Fibroblast of skin of right biceps (primary cell): Measurements from ENCODE around the gene DES.

ENCODE experiments used
- DNase-seq: peaks from one replicate; pipeline ENCODE4 v3.0.0-alpha.2; 2013

DES gene

DNA sequence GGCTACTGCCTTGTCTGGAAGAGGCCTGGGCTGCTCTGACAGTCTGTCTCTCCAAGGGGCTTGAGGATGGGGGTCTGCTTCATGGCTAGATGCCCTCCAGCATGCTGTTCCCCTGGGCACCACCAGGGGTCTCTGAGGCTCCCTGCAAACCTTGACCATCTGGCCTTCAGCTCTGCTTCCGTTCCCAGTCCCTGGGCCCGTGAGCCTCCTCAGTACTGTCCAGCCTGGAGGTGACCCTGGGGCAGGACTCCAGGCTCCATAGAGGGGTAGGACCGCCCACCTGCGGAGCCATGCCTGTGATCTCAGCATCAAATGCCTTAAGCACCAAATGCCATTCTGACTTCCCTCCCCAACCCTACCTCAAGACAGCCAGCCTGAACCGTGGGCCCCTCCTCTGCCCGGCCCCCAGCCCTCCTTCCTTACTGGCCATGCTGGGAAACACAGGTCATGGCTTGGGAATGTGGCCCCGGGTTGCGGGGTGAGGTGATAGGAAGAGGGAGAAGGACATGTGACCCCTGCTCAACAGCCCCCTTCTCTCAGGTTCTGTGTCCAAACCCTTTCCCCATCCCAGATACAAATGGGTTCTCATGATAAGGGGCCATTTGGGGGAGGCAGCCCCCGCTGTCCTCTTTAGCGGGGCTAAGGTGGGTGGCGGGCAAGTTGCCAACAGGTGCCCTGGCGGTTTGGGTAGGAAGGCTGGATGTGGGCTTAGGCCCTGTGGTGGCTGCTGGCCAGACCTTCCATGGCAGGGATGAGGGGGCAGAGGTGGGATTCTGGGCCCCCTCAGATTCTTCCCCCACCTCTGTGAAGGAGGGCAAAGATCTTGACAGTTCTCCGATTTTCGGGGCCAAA, 41.5 kb downstream of the DES start:
- DNase-seq = peak; percentile 47

DNA sequence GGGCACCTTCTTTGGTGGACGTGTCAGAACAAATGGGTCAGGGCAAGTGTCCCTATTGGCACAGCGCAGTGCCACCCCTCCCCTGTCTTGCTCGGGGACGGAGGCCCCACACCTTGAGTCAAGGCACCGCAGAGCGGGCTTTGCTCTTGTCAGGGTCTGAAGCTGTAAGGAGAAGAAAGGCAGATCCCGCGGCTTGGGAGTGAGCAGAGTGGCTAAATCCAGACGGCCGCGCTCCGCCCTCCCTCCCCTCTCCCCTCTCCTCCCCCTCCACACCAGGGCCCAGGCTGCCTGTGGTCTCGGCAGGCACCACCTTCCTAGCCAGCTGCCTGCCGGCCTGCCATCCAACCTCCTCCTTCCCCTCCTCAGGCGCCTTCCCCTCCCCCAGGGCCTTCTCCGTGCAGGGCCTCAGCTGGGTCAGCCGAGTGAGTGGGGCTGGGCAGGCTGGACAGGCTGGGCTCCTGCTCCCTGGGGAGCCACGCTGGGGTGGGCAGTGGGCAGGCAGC, 42.3 kb downstream of the DES start:
- peak; percentile 84 for DNase-seq

DNA sequence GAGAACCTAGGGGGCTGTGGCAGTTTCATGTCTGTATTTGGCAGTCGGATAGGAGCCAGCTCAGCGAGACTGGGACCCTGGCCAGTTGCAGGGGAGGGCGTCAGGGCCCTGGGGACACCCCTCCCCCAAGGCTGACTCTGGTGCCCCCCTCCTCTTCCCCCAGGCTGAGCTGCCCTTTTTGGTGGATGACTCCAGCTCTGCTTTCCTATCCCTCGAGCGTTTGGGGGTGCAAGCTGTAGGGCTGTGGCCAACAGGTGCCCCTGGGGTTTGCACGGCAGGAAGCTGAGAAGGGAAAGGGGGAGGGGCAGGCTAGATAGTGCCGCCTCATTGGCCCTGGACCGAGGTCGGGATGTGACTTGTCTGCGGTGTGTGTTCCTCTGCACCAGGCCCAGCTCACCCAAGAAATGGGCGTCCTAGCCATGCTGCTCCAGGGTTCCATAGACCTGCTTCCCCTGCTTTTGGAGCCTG, 42.9 kb downstream of the DES start:
- DNase-seq = peak; percentile 69

DNA sequence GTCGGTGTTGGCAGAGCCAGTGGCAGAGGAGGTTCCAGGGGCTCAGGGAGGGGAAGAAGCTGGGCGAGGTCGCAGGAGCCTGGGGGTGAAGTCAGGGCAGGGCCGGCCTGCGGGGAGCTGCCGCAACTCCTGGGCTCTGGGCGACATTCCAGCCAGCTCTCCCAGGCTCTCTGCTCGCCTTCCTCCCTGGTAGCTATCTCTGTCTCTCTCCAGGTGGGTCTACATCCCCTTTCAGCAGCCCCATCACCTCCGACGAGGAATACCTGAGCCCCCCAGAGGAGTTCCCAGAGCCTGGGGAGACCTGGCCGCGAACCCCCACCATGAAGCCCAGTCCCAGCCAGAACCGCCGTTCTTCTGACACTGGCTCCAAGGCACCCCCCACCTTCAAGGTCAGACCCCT, 43.5 kb downstream of the DES start:
- no peak for DNase-seq

DNA sequence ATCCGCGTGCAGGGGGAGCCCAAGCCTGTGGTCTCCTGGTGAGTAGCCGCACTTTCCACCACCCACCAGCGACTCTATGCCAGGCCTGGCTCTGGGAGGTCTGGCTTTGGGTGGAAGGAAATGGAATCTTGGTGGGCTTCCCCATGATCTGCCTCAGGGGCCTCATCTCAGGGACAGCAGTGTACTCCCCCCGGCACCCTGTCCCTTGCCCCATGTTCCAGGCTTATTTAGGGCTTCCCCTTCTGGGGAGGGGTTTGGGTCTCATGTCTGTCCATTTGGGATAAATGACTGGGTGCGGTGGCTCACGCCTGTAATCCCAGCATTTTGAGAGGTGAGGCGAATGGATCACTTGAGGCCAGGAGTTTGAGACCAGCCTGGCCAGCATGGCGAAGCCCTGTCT, 44.2 kb downstream of the DES start:
- no peak for DNase-seq

DNA sequence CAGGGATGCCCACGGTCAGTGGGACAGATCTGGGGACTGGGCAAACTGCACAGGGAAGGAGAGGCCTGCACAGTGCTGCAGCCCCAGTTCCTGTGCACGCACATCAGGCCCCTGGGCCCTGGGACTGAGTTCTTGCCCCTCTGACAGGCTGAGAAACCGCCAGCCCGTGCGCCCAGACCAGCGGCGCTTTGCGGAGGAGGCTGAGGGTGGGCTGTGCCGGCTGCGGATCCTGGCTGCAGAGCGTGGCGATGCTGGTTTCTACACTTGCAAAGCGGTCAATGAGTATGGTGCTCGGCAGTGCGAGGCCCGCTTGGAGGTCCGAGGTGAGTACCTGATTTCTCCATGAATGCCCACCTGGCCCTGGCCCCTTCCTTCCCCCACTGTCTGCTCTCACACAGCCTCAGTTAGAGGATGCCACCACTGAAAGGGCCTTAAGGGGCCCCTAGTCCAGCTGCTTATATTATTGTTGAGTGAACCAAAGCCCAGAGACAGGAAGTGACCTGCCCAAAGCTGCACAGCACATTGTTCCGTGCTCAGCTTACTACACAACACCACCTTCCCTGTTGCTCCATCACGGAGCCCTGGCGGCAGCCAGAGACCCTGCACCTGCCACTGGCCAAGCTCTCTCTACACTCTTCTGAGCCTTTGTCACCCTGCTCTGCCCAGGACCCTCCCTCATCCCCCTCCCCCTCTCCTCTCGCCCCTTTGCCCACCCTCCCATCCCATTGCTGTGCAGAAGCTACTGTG, 46.3 kb downstream of the DES start:
- DNase-seq = no peak

DNA sequence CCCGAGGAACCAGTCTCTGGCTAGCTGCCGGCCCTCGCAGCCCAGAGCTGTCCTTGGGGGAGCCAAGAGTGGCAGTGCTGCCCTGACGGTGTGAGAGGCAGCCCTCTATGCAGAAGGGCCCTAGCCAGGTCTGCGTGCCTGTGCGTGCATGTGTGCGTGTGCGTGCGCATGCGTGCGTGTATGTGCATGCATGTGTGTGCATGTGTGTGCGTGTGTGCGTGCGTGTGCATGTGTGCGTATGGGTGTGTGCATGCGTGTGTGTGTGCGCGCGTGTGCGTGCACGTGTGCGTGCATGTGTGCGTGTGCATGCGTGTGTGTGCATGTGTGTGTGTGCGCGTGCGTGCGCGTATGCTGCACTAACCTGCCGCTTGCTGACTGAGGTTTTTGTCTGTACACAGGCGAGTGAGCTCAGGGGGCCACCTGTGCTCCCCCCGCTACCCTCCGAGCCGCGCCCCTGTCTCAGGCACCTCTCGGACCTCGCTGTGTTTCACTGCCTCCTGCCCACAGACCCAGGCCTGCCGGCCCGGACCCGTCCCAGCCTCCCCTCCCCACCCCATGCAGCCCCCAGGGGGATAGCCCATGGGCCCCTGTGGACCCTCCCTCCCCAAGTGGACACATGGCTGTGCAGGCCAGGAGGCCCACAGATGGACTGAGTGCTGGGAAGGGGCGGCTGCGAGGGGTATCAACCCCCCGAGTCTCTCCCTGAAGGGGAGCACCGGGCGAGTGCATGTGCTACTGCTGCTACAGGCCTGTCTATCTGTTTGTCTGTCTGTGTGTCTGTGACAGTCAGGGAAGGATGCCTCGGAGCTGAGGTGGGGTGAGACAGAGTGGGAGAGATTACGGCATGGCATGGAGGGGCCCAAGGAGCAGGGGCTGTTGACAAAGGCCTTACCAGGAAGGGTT, 47.7 kb downstream of the DES start:
- no peak for DNase-seq

DNA sequence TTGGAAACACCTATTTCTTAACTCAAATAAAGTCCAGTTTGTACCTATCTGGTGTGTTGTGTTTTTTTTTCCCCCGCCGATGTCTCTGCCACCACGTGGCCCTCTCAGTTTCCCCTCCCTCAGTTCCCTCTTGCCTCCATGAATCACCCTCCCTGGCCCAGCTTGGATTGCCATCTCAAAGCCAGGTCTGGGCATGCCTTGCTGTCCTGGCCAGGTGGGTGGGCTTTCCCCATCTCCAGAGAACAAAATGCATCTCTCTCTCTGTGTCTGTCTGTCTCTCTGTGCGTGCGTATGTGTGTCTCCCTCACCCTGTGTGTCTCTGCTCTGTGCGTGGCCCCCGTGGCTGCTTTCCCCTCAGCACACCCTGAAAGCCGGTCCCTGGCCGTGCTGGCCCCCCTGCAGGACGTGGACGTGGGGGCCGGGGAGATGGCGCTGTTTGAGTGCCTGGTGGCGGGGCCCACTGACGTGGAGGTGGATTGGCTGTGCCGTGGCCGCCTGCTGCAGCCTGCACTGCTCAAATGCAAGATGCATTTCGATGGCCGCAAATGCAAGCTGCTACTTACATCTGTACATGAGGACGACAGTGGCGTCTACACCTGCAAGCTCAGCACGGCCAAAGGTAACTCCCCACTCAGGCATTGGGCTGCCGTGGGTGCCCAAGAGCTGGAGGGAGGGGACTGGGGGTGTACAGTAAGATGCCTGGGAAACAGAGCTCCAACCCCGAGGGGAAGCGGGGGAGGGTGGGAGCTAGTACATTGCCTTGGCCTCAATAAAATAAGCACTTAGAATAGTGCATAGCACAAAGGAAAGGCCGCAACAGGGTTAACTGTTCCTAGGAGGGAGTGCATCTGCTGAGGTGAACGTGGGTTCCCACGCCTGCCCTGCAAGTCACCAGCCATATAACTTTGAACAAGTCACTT, 48.9 kb downstream of the DES start:
- DNase-seq = no peak

DNA sequence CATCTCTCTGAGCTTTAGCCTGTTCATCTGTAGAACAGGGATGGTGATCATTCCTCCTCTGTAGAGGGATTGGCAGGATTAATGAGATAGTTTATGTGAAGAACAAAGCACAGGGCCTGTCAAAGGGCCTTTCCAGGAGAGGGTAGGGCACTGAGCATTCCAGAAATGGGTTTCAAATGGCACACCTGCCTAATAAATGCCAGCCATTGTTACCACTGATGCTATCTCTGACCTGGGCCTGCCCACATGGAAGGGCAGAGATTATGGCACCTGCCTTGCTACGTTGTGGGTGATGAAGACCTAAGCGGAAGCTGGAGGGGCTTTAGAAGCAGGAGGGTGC, 49.5 kb downstream of the DES start:
- no peak for DNase-seq

DNA sequence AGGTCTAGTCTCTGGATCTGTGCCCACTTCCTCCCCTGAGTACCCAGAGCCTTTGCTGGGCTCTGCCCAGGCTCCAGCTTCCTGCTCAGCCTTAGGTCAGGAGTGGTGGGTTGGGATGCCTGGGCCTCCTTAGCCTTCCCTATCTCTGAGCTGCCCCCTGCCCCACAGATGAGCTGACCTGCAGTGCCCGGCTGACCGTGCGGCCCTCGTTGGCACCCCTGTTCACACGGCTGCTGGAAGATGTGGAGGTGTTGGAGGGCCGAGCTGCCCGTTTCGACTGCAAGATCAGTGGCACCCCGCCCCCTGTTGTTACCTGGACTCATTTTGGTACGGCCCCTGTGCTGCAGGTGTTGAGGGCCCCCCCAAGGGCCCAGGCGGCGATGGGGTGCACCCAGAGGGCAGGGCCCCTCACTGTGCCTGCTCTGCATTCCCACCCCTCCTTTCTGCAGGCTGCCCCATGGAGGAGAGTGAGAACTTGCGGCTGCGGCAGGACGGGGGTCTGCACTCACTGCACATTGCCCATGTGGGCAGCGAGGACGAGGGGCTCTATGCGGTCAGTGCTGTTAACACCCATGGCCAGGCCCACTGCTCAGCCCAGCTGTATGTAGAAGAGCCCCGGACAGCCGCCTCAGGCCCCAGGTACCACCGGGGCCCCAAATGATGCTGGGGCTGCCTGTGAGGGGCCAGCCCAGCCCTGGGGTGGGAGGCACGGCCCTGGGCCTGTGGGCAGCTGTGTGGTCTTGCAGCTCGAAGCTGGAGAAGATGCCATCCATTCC, 50.4 kb downstream of the DES start:
- DNase-seq = no peak

DNA sequence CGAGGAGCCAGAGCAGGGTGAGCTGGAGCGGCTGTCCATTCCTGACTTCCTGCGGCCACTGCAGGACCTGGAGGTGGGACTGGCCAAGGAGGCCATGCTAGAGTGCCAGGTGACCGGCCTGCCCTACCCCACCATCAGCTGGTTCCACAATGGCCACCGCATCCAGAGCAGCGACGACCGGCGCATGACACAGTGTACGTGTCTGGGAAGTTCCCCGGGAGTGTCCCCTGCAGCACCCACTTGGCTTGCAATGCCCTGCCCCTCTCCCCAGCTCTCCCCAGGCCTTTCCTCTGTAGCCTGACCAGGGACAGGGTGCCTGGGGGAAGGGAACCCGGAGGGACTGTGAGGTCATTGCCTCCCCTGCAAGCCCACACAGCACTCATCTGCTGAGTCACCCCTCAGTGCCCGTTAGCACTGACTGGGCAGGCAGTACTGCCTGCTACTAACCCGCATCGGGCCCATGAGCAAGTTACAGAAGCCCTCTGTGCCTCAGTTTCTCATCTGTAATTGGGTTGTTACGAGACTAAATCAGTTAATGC, 51.1 kb downstream of the DES start:
- peak; percentile 60 for DNase-seq

DNA sequence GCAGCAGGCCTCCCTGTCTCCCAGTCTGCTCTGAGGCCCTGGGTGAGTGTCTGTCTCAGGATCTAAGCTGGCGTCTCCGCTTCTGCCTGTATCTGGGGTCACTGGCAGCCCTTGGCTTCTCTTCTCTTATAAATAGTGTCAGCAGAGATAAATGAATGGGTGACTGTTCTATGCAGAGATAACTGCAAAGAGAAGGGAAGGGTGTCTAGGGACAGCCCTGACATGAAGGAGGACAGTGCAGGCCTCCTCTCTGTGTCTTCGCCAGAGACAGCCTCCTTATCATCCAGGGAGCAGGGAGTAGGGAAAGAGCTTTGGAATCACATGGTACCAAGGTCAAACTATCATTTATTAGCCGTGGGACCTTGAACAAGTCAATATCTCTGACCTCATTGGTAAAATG, 52.3 kb downstream of the DES start:
- DNase-seq = no peak

DNA sequence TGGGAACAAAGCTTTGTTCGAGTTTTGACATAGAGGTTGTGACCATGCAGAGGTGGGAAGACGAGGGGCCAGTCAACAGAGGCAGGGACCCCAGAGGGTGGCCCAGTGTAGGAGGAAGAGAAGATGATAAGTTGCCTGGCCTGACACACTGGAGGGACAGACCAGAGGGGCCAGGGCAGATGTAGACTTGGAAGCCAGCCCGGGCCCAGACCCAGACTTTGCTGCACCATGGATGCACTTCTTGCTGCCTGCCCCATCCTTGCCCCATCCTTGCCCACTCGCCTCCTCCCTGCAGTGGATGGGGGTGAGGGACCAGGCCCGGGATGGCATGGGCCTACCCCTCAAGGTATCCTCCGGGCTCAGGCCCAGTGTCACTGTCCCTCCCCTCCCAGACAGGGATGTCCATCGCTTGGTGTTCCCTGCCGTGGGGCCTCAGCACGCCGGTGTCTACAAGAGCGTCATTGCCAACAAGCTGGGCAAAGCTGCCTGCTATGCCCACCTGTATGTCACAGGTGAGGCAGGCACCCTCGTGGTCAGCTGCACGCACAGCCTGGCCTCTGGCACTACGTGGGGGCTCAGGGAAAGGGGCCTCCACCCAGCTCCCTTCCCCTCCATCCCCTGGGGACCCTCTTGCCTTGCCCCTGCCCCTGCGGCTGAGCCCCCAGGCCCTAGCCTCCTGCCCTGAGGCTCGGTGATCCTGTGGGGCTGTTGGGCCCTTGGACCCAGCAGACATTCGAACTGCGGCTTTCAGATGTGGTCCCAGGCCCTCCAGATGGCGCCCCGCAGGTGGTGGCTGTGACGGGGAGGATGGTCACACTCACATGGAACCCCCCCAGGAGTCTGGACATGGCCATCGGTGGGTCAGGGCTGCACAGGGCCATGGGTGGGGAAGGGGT, 53.5 kb downstream of the DES start:
- no peak for DNase-seq

DNA sequence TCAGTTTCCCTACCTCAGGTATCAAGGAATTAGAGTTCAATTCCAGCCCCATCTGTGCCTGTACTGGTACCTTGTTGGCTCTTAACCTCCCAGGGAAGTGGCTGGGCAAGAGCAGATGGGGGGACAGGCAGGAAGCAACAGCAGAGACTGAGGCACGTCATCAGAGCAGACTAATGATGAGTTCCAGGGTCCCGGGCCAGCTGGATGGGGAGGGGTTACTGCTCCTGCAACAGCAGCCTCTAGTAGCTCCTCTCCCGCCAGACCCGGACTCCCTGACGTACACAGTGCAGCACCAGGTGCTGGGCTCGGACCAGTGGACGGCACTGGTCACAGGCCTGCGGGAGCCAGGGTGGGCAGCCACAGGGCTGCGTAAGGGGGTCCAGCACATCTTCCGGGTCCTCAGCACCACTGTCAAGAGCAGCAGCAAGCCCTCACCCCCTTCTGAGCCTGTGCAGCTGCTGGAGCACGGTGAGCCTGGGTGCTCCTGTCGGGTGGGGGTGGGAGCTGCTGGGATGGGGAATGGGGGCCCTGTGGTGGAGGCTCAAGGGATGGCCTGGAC, 54.5 kb downstream of the DES start:
- no peak for DNase-seq

DNA sequence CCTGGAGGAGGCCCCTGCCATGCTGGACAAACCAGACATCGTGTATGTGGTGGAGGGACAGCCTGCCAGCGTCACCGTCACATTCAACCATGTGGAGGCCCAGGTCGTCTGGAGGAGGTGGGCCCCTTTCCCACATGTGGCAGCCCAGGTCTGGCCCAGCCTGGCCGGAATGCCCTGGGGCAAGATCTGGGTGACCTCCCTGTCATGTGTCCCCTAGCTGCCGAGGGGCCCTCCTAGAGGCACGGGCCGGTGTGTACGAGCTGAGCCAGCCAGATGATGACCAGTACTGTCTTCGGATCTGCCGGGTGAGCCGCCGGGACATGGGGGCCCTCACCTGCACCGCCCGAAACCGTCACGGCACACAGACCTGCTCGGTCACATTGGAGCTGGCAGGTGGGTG, 55.3 kb downstream of the DES start:
- no peak for DNase-seq

DNA sequence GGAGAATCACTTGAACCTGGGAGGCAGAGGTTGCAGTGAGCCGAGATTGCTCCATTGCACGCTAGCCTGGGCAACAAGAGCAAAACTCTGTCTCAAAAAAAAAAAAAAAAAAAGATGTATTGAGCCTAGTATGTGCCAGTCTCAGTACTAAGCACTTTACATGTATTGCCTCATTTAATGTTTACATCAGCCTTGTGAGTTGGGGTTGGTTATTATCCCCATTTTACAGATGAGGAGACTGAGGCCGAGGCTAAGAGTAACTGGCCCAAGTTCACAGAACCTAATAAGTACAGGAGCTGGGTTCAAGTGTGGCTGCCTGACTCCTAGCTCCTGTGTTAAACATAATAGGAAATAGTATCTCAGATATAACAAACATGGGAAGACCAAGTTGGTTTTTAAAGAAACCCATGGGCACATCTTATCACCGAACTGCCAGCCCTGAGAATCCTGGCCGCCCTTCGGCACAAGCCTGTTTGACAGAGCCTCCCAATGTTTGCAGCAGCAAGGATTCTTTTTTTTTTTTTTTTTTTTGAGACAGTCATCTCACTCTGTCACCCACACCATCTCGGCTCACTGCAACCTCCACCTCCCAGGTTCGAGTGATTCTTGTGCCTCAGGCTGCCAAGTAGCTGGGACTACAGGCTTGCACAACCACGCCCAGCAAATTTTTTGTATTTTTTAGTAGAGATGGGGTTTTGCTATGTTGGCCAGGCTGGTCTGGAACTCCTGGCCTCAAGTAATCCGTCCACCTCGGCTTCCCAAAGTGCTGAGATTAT, 56.3 kb downstream of the DES start:
- no peak for DNase-seq

DNA sequence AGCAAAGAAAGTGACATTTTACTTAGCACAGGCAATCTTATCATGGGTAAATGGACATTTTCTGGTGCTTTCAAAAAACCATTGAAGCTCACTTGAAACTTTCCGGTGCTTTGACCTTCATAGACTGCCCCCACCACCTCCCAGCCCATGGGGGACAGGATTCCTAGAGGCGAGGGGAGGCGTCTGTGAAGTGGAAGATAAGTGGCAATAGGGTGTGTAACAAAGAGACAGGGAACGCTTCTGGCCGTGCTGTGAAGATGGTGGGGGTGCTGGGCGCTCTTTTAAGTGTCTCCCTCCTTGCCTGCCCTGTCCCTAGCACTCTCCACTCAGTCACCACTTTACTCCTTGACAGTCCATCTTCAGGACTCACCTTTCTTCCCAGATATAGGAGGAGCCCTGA, 57.1 kb downstream of the DES start:
- DNase-seq = no peak
